DMS114 treated with DMSO at 0.1 percent for 48 hours (cell line): ENCODE data around the gene ZFPL1.

Experiments
- DNase-seq: peaks from one replicate; lab custom pipeline; 2025; ENCODE audit not compliant: unreplicated experiment; lab: John Stamatoyannopoulos, UW

ZFPL1 gene

GRCh38 chr11:65059959-65060824 is 23.8 kb upstream of the ZFPL1 start:
- no peak for DNase-seq

GRCh38 chr11:65060913-65061408 is 23.1 kb upstream of the ZFPL1 start:
- no peak for DNase-seq

- DNase-seq, result no peak
Observed at GRCh38 chr11:65063532-65063931, 20.5 kb upstream of the ZFPL1 start.

- no peak for DNase-seq
Observed at GRCh38 chr11:65064847-65065240, 19.2 kb upstream of the ZFPL1 start.

GRCh38 chr11:65065851-65066250 is 18.2 kb upstream of the ZFPL1 start:
- DNase-seq, result no peak

GRCh38 chr11:65066315-65066714 is 17.7 kb upstream of the ZFPL1 start:
- no peak for DNase-seq

GRCh38 chr11:65066805-65067291 is 17.2 kb upstream of the ZFPL1 start:
- no peak for DNase-seq

- no peak for DNase-seq
Observed at GRCh38 chr11:65067446-65067845, 16.6 kb upstream of the ZFPL1 start.

- no peak for DNase-seq
Observed at GRCh38 chr11:65069217-65069616, 14.8 kb upstream of the ZFPL1 start.

- DNase-seq, result no peak
Observed at GRCh38 chr11:65071907-65072630, 12.0 kb upstream of the ZFPL1 start.

- no peak for DNase-seq
Observed at GRCh38 chr11:65072631-65072966, 11.4 kb upstream of the ZFPL1 start.

- peak; percentile 17 for DNase-seq
Observed at GRCh38 chr11:65077451-65077850, 6.6 kb upstream of the ZFPL1 start.

- DNase-seq, result peak; percentile 28
Observed at GRCh38 chr11:65078151-65078550, 5.9 kb upstream of the ZFPL1 start.

- DNase-seq, result no peak
Observed at GRCh38 chr11:65078786-65079342, 5.2 kb upstream of the ZFPL1 start.

GRCh38 chr11:65083134-65083833 is 738 bp upstream of the ZFPL1 start:
- no peak for DNase-seq

- DNase-seq, result no peak
Observed at GRCh38 chr11:65084598-65085375, 765 bp downstream of the ZFPL1 start.

GRCh38 chr11:65085446-65085845 is 1.4 kb downstream of the ZFPL1 start:
- no peak for DNase-seq

- no peak for DNase-seq
Observed at GRCh38 chr11:65086809-65087208, 2.8 kb downstream of the ZFPL1 start.

- no peak for DNase-seq
Observed at GRCh38 chr11:65087216-65087615, 3.2 kb downstream of the ZFPL1 start.

GRCh38 chr11:65087827-65088226 is 3.8 kb downstream of the ZFPL1 start:
- no peak for DNase-seq
